IPS DF 6.9 (cell line): ENCODE measurements around the gene PTPRH.
"Not testable (repeated sequence)": the region's sequence is repeated elsewhere in the genome, so short reads cannot be mapped to it uniquely, and the experiment has no call there.

Experiments
- DNase-seq: peaks from one replicate; pipeline ENCODE4 v3.0.0-alpha.2; 2013; ENCODE audit warnings: low read depth, low spot score
- H3K27ac ChIP-seq: one replicate; pipeline ENCODE4 v1.5.1; 2013; ENCODE audit warnings: low read length, control low read depth
- H3K27me3 ChIP-seq: 2 replicates; pipeline ENCODE4 v1.6.1; 2013; ENCODE audit warnings: mild to moderate bottlenecking, low read length; ENCODE audit not compliant: control insufficient read depth, insufficient read depth
- H3K36me3 ChIP-seq: 2 replicates; pipeline ENCODE4 v1.6.1; 2013; ENCODE audit warnings: low read length; ENCODE audit not compliant: control insufficient read depth, insufficient read depth
- H3K4me1 ChIP-seq: 2 replicates; pipeline ENCODE4 v1.6.1; 2013; ENCODE audit warnings: low read length; ENCODE audit not compliant: control insufficient read depth, insufficient read depth
- H3K4me3 ChIP-seq: 2 replicates; pipeline ENCODE4 v1.5.1; 2013; ENCODE audit warnings: mild to moderate bottlenecking, low read length
- H3K9me3 ChIP-seq: 2 replicates; pipeline ENCODE4 v1.6.1; 2013; ENCODE audit warnings: low read length, inconsistent platforms; ENCODE audit not compliant: control insufficient read depth, insufficient read depth
- WGBS: extraction: QIAGEN DNeasy Blood & Tissue Kit; methylation state at CpG from one replicate; pipeline ENCODE4 v1.1.7; 2013; ENCODE audit warnings: mixed read lengths, missing lambda C conversion rate; ENCODE audit not compliant: insufficient read length, insufficient coverage; 5-methylcytosine and 5-hydroxymethylcytosine counted together

The PTPRH gene

GRCh38 chr19:55157064-55157908 lies 52.0 kb downstream of the PTPRH start, which contains the start of gene TNNI3:
TNNI3 (minus strand) TSS chr19:55157732; CDS start chr19:55157589, 143 bp downstream.
- DNase-seq, result no peak
- Histone ChIP-seq H3K27me3 (no peaks in the 10 kb centered on the region; the same call in 1 of the 2 replicates), H3K4me1 (peaks cover 7% of the 10 kb centered on the region), H3K4me3 (peak within 1 kb of the TSS; percentile 48; the same call in 1 of the 2 replicates), H3K36me3 (no peaks in the 10 kb centered on the region), H3K27ac (no peak within 1 kb of the TSS), H3K9me3 (no peaks in the 10 kb centered on the region)
- WGBS, result no CpG with 5 or more reads among the region's 39 CpGs

GRCh38 chr19:55156202-55157063 lies 52.9 kb downstream of the PTPRH start:
- WGBS, result no CpG with 5 or more reads among the region's 52 CpGs
- no peaks in the 10 kb centered on the region for H3K9me3 ChIP-seq
- peaks cover 7% of the 10 kb centered on the region for H3K4me1 ChIP-seq
- peak overlapping the region; percentile 48; the same call in 1 of the 2 replicates for H3K4me3 ChIP-seq
- no peak overlapping the region for H3K27ac ChIP-seq
- no peak for DNase-seq
- H3K27me3 ChIP-seq, result no peaks in the 10 kb centered on the region
- H3K36me3 ChIP-seq, result no peaks in the 10 kb centered on the region

- not testable (repeated sequence) for DNase-seq, H3K36me3 ChIP-seq, H3K9me3 ChIP-seq, H3K27ac ChIP-seq, H3K27me3 ChIP-seq, H3K4me1 ChIP-seq
- no CpG with 5 or more reads among the region's 5 CpGs for WGBS
- H3K4me3 ChIP-seq, result peak overlapping the region; percentile 48; the same call in 1 of the 2 replicates
Observed at GRCh38 chr19:55155784-55156183, 53.5 kb downstream of the PTPRH start.

- no peaks in the 10 kb centered on the region for H3K36me3 ChIP-seq
- DNase-seq, result no peak
- H3K27ac ChIP-seq, result no peak overlapping the region
- H3K4me3 ChIP-seq, result no peak overlapping the region
- H3K4me1 ChIP-seq, result peaks cover 3% of the 10 kb centered on the region
- WGBS, result no CpG with 5 or more reads among the region's 12 CpGs
- no peaks in the 10 kb centered on the region for H3K9me3 ChIP-seq
- H3K27me3 ChIP-seq, result no peaks in the 10 kb centered on the region
Observed at GRCh38 chr19:55153652-55154264, 55.5 kb downstream of the PTPRH start.

- no peaks in the 10 kb centered on the region for H3K36me3 ChIP-seq
- H3K4me3 ChIP-seq, result no peak overlapping the region
- no peak for DNase-seq
- H3K27ac ChIP-seq, result no peak overlapping the region
- no peaks in the 10 kb centered on the region for H3K9me3 ChIP-seq
- peaks cover 5% of the 10 kb centered on the region for H3K4me1 ChIP-seq
- H3K27me3 ChIP-seq, result no peaks in the 10 kb centered on the region
Observed at GRCh38 chr19:55152017-55152416, 57.3 kb downstream of the PTPRH start.

GRCh38 chr19:55149078-55150003 lies 60.0 kb downstream of the PTPRH start, which contains the start of gene TNNT1:
TNNT1 (minus strand) TSS chr19:55149206; CDS start chr19:55147157, 2,049 bp downstream.
- Histone ChIP-seq H3K4me3 (peak within 1 kb of the TSS; percentile 10; the same call in 1 of the 2 replicates), H3K27ac (no peak within 1 kb of the TSS)

GRCh38 chr19:55147545-55148251 lies 61.6 kb downstream of the PTPRH start:
- H3K4me3 ChIP-seq, result no peak overlapping the region
- no CpG with 5 or more reads among the region's 9 CpGs for WGBS
- no peak for DNase-seq
- no peak overlapping the region for H3K27ac ChIP-seq
- no peaks in the 10 kb centered on the region for H3K27me3 ChIP-seq
- H3K4me1 ChIP-seq, result peaks cover 5% of the 10 kb centered on the region
- H3K9me3 ChIP-seq, result no peaks in the 10 kb centered on the region
- H3K36me3 ChIP-seq, result no peaks in the 10 kb centered on the region

More at GRCh38 chr19:55149078-55150003, 60.0 kb downstream of the PTPRH start, which contains the start of gene TNNT1:
- WGBS, result no CpG with 5 or more reads among the region's 18 CpGs
- peaks cover 5% of the 10 kb centered on the region for H3K4me1 ChIP-seq
- no peaks in the 10 kb centered on the region for H3K9me3 ChIP-seq
- H3K27me3 ChIP-seq, result no peaks in the 10 kb centered on the region
- no peaks in the 10 kb centered on the region for H3K36me3 ChIP-seq
- DNase-seq, result no peak

- peaks cover 5% of the 10 kb centered on the region for H3K4me1 ChIP-seq
- no peak overlapping the region for H3K27ac ChIP-seq
- H3K36me3 ChIP-seq, result no peaks in the 10 kb centered on the region
- DNase-seq, result no peak
- WGBS, result no CpG with 5 or more reads among the region's 27 CpGs
- H3K27me3 ChIP-seq, result no peaks in the 10 kb centered on the region
- H3K4me3 ChIP-seq, result peak overlapping the region; percentile 75
- no peaks in the 10 kb centered on the region for H3K9me3 ChIP-seq
Observed at GRCh38 chr19:55146705-55147273, 62.5 kb downstream of the PTPRH start.
